Mucosa of descending colon (tissue), 3 donors: Measurements from ENCODE around the gene LAMA2. TPM values are rescaled to one million over a fixed set of nuclear protein-coding genes. Genes with fewer than 3 reads are reported as not detected.

Experiments used
- ATAC-seq: fragments of 200-7000 bp; cut with Tn5 transposase; one replicate; pipeline ENCODE4 v1.9.1; 2020; ENCODE audit warnings: mild to moderate bottlenecking, moderate library complexity
- DNase-seq, 3 donors: peaks; one replicate each; pipeline ENCODE4 v3.0.0-alpha.2; 2020
- H3K36me3 ChIP-seq: fragments of 200-600 bp; one replicate; pipeline ENCODE4 v1.8.0; 2021; ENCODE audit warnings: low read depth, mild to moderate bottlenecking
- H3K4me1 ChIP-seq: fragments of 200-600 bp; one replicate; pipeline ENCODE4 v1.8.0; 2021; ENCODE audit warnings: low read depth, mild to moderate bottlenecking
- H3K4me3 ChIP-seq: fragments of 200-600 bp; one replicate; pipeline ENCODE4 v1.8.0; 2021; ENCODE audit warnings: mild to moderate bottlenecking
- H3K9me3 ChIP-seq: fragments of 200-600 bp; one replicate; pipeline ENCODE4 v1.8.0; 2021; ENCODE audit warnings: mild to moderate bottlenecking
- CTCF ChIP-seq: fragments of 200-600 bp; IDR thresholded peaks from one replicate; pipeline ENCODE4 v1.8.0; 2022; ENCODE audit warnings: antibody characterized with exemption, mild to moderate bottlenecking
- intact Hi-C, 2 donors: fragments of 100-400 bp; cut with DNase I in 1 of 2; cut with micrococcal nuclease in 1 of 2; formaldehyde crosslinking; loops; one replicate each; pipeline versions ENCODE4 v1.11.0 to v1.11.1; 2022; cut with DNase I, micrococcal nuclease
- total RNA-seq, 3 donors: library from RNA; stranded (reverse); fragmentation: NEBNext Ultra II Directional in 2 of 3; extraction: Animal tissue kit (Norgen Biotek cat#: 25700) in 2 of 3; gene quantifications; one replicate each; pipeline versions ENCODE4 v1.2.1 to v1.2.4, GENCODE V29; 2021 to 2023
- donor health status: DM: no; HTN: no; CAD: no; lungs with moderate emphysema.
- donor health status: DM: no; HTN: no; CAD: no.
- donor health status: DM: no; HTN: yes; CAD: no.

Gene LAMA2
- total RNA-seq, 3 donors from 2014 or later, result 3.6 to 29.4 (median 18.4) TPM

GRCh38 chr6:128929869-128930268 lies 46.9 kb downstream of the LAMA2 start:
- TF ChIP-seq CTCF, result no peak
- Histone ChIP-seq H3K36me3 (no peaks in the 10 kb centered on the region), H3K9me3 (no peaks in the 10 kb centered on the region), H3K4me1 (no peaks in the 10 kb centered on the region), H3K4me3 (no peak overlapping the region)
- ATAC-seq, result no peak
- intact Hi-C loops, result no loop called here
- peak in 1 of 3 donors; percentile 28 for DNase-seq

GRCh38 chr6:128930321-128930720 lies 47.4 kb downstream of the LAMA2 start:
- no peak for TF ChIP-seq CTCF
- intact Hi-C loops, result no loop called here
- Histone ChIP-seq H3K4me1 (no peaks in the 10 kb centered on the region), H3K4me3 (no peak overlapping the region), H3K36me3 (no peaks in the 10 kb centered on the region), H3K9me3 (no peaks in the 10 kb centered on the region)
- ATAC-seq, result no peak
- DNase-seq, result no peak

- intact Hi-C loops, result no loop called here
- TF ChIP-seq CTCF, result no peak
- ATAC-seq (no peak), DNase-seq (no peak)
- Histone ChIP-seq H3K36me3 (no peaks in the 10 kb centered on the region), H3K4me1 (no peaks in the 10 kb centered on the region), H3K4me3 (no peak overlapping the region), H3K9me3 (no peaks in the 10 kb centered on the region)
Measured at GRCh38 chr6:128932061-128932460, 49.1 kb downstream of the LAMA2 start.

GRCh38 chr6:128950864-128951263 lies 67.9 kb downstream of the LAMA2 start:
- DNase-seq, result no peak

GRCh38 chr6:128952902-128953301 lies 70.0 kb downstream of the LAMA2 start:
- intact Hi-C loops, result no loop called here
- ATAC-seq (no peak), DNase-seq (no peak)
- H3K9me3 ChIP-seq, result no peaks in the 10 kb centered on the region
- H3K4me3 ChIP-seq, result no peak overlapping the region
- TF ChIP-seq CTCF, result no peak
- H3K36me3 ChIP-seq, result no peaks in the 10 kb centered on the region
- H3K4me1 ChIP-seq, result no peaks in the 10 kb centered on the region

More at GRCh38 chr6:128950864-128951263, 67.9 kb downstream of the LAMA2 start:
- Histone ChIP-seq H3K36me3 (no peaks in the 10 kb centered on the region), H3K4me3 (no peak overlapping the region), H3K9me3 (no peaks in the 10 kb centered on the region), H3K4me1 (no peaks in the 10 kb centered on the region)
- no peak for ATAC-seq
- no peak for TF ChIP-seq CTCF
- intact Hi-C loops, result no loop called here
